Activated T-cell treated with anti-CD3 and anti-CD28 coated beads, Interleukin-2, amount 50 U/mL, for 24 hours (primary cell): ENCODE measurements around the gene COPS4.
A peak's percentile ranks its signal among the peaks of the same experiment; 100 is the strongest.

ENCODE experiments used
- DNase-seq: peaks from one replicate; pipeline ENCODE4 v3.0.0-alpha.2; 2020
- H3K27ac Mint-ChIP-seq: 2 replicates; pipeline ENCODE4 v1.8.0; 2020; ENCODE audit warnings: mild to moderate bottlenecking, mixed read lengths
- H3K27me3 Mint-ChIP-seq: 2 replicates; pipeline ENCODE4 v1.8.0; 2020; ENCODE audit warnings: mixed read lengths
- H3K36me3 Mint-ChIP-seq: 2 replicates; pipeline ENCODE4 v1.8.0; 2020; ENCODE audit warnings: low read depth, mixed read lengths
- H3K4me1 Mint-ChIP-seq: 2 replicates; pipeline ENCODE4 v1.8.0; 2020; ENCODE audit warnings: low read depth, mixed read lengths
- H3K4me3 Mint-ChIP-seq: 2 replicates; pipeline ENCODE4 v1.8.0; 2020; ENCODE audit warnings: mild to moderate bottlenecking, moderate library complexity, mixed read lengths
- H3K9me3 Mint-ChIP-seq: 2 replicates; pipeline ENCODE4 v1.8.0; 2020; ENCODE audit warnings: mixed read lengths

The COPS4 gene

GRCh38 chr4:83114576-83114975 is 79.6 kb downstream of the COPS4 start, which contains the start of gene PLAC8:
PLAC8 (minus strand) TSS chr4:83114729; CDS start chr4:83107921, 6,808 bp downstream.
- DNase-seq: no peak
- H3K4me1 Mint-ChIP-seq: peaks cover 45% of the 10 kb centered on the region
- H3K9me3 Mint-ChIP-seq: no peaks in the 10 kb centered on the region
- H3K36me3 Mint-ChIP-seq: peaks cover 3% of the 10 kb centered on the region
- no peaks in the 10 kb centered on the region for H3K27me3 Mint-ChIP-seq
- H3K27ac Mint-ChIP-seq: peak within 1 kb of the TSS; percentile 92
- peak within 1 kb of the TSS; percentile 79 for H3K4me3 Mint-ChIP-seq

GRCh38 chr4:83115000-83115399 is 80.0 kb downstream of the COPS4 start:
- no peak for DNase-seq
- H3K27me3 Mint-ChIP-seq: no peaks in the 10 kb centered on the region
- H3K36me3 Mint-ChIP-seq: peaks cover 3% of the 10 kb centered on the region
- peak overlapping the region; percentile 91 for H3K27ac Mint-ChIP-seq
- no peaks in the 10 kb centered on the region for H3K9me3 Mint-ChIP-seq
- peak overlapping the region; percentile 79 for H3K4me3 Mint-ChIP-seq
- H3K4me1 Mint-ChIP-seq: peaks cover 45% of the 10 kb centered on the region

GRCh38 chr4:83115656-83116285 is 80.8 kb downstream of the COPS4 start:
- DNase-seq: no peak
- Mint-ChIP-seq H3K4me3 (no peak overlapping the region), H3K27me3 (no peaks in the 10 kb centered on the region), H3K9me3 (no peaks in the 10 kb centered on the region), H3K27ac (peak overlapping the region; percentile 91), H3K36me3 (no peaks in the 10 kb centered on the region), H3K4me1 (peaks cover 41% of the 10 kb centered on the region)

- Mint-ChIP-seq H3K4me1 (peaks cover 18% of the 10 kb centered on the region), H3K36me3 (no peaks in the 10 kb centered on the region), H3K4me3 (no peak overlapping the region), H3K9me3 (no peaks in the 10 kb centered on the region), H3K27ac (no peak overlapping the region), H3K27me3 (no peaks in the 10 kb centered on the region)
- no peak for DNase-seq
Measured at GRCh38 chr4:83118869-83119268, 83.9 kb downstream of the COPS4 start.

GRCh38 chr4:83121246-83121645 is 86.3 kb downstream of the COPS4 start:
- H3K4me1 Mint-ChIP-seq: peaks cover 9% of the 10 kb centered on the region
- H3K27ac Mint-ChIP-seq: no peak overlapping the region
- no peak for DNase-seq
- H3K9me3 Mint-ChIP-seq: no peaks in the 10 kb centered on the region
- no peaks in the 10 kb centered on the region for H3K36me3 Mint-ChIP-seq
- no peaks in the 10 kb centered on the region for H3K27me3 Mint-ChIP-seq
- no peak overlapping the region for H3K4me3 Mint-ChIP-seq

- Mint-ChIP-seq H3K27me3 (no peaks in the 10 kb centered on the region), H3K9me3 (no peaks in the 10 kb centered on the region), H3K4me1 (peaks cover 14% of the 10 kb centered on the region), H3K4me3 (no peak overlapping the region), H3K36me3 (no peaks in the 10 kb centered on the region), H3K27ac (no peak overlapping the region)
- DNase-seq: no peak
Measured at GRCh38 chr4:83124111-83124780, 89.3 kb downstream of the COPS4 start.
